Gastrocnemius medialis (tissue), 4 donors: Measurements from ENCODE around the gene ADAMTS10.

Experiments used
- CTCF ChIP-seq, 5 experiments: fragments of 450-650 bp in 3 of 5; fragments of 200-600 bp in 2 of 5; sonication (generic) in 2 of 5; IDR thresholded peaks in 4 of 5; conservative IDR thresholded peaks in 1 of 5; 1 replicate in 4 of 5; 2 replicates in 1 of 5; pipeline ENCODE4 v1.5.1; 2016 to 2019; ENCODE audit warnings: antibody characterized with exemption in 5 of 5, mild to moderate bottlenecking in 3 of 5, moderate library complexity in 3 of 5
- POLR2A ChIP-seq, 2 donors: fragments of 450-650 bp; IDR thresholded peaks; one replicate each; pipeline ENCODE4 v1.6.1; 2017; ENCODE audit warnings: antibody characterized with exemption in 2 of 2, mild to moderate bottlenecking in 2 of 2, moderate library complexity in 2 of 2

GRCh38 chr19:8618751-8619150 is 8.2 kb upstream of the ADAMTS10 start:
- no peak for TF ChIP-seq CTCF (IDR thresholded peaks at IDR 0.05 in 4 of 5, conservative IDR thresholded peaks at IDR 0.05 in 1 of 5)
- TF ChIP-seq POLR2A (IDR thresholded peaks at IDR 0.05) = no peak
